Daoy (cell line): Measurements from ENCODE around the gene HAPLN2. TPM values are rescaled to one million over a fixed set of nuclear protein-coding genes. Genes with fewer than 3 reads are reported as not detected.
A peak's percentile ranks its signal among the peaks of the same experiment; 100 is the strongest.

Experiments
- DNase-seq: peaks from one replicate; pipeline ENCODE4 v3.0.0-alpha.2; 2015; ENCODE audit warnings: low read depth
- total RNA-seq: library from RNA; depleted of rRNA; stranded (reverse); fragments of >200 nt; shearing (Covaris generic); gene quantifications from 2 replicates; pipeline ENCODE4 v1.2.3, GENCODE V29; 2014

Gene HAPLN2
- total RNA-seq, 1 experiment from 2014 or later = 0.23 TPM

GRCh38 chr1:156644146-156644545 is 24.9 kb downstream of the HAPLN2 start:
- no peak for DNase-seq

DNA sequence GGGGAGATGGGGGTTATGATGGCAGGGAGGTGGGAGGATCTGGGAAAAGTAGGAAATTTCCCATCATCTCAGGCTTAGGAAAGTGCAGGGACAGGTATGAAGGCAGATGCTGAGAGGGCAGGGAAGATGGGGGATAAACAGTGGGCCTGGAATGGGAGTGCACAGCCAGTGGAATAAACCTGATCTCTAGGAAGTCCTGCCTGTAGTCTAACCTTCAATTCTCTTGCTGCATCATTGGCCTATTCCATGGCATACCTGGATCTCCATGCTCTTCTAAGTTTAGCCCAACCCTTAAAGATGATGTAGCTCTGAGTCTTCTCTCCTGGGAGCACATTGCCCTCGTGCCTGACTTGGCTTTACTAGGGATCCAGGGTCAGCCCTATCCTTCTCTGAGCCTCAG is 25.4 kb downstream of the HAPLN2 start:
- no peak for DNase-seq

GRCh38 chr1:156645056-156645455 is 25.8 kb downstream of the HAPLN2 start:
- DNase-seq = no peak

- DNase-seq = no peak
Measured at GRCh38 chr1:156645666-156646065, 26.5 kb downstream of the HAPLN2 start.

DNA sequence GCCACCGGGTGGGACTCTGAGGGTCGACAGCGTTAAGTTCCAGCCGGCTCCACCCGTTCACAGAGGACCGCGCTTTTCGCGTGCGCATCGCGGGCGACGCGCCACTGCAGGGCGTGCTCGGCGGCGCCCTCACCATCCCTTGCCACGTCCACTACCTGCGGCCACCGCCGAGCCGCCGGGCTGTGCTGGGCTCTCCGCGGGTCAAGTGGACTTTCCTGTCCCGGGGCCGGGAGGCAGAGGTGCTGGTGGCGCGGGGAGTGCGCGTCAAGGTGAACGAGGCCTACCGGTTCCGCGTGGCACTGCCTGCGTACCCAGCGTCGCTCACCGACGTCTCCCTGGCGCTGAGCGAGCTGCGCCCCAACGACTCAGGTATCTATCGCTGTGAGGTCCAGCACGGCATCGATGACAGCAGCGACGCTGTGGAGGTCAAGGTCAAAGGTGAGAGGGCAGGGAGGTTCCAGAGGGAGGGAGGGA is 27.6 kb downstream of the HAPLN2 start:
- no peak for DNase-seq

GRCh38 chr1:156647351-156647750 is 28.1 kb downstream of the HAPLN2 start:
- no peak for DNase-seq

GRCh38 chr1:156648496-156648895 is 29.3 kb downstream of the HAPLN2 start:
- DNase-seq = no peak

DNA sequence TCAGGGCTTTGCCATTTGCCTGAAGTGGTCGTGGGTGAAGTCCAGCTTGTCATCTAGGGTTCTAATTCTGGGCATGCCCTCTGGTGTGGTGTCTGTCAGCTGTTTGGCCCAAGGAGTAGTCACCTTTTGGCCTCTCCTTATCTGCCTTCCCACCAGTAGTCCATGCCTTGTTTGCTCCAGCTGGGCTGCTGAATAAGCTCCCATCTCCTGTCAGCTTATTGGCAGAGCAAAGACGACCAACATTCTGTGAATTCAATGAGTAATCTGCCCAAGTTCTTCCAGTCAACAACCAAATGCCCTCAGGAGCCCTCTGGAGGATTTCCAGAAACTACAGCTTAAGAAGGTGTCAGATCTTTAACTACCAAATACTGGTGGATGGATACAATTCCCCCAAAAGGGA is 29.7 kb downstream of the HAPLN2 start:
- DNase-seq = no peak

DNA sequence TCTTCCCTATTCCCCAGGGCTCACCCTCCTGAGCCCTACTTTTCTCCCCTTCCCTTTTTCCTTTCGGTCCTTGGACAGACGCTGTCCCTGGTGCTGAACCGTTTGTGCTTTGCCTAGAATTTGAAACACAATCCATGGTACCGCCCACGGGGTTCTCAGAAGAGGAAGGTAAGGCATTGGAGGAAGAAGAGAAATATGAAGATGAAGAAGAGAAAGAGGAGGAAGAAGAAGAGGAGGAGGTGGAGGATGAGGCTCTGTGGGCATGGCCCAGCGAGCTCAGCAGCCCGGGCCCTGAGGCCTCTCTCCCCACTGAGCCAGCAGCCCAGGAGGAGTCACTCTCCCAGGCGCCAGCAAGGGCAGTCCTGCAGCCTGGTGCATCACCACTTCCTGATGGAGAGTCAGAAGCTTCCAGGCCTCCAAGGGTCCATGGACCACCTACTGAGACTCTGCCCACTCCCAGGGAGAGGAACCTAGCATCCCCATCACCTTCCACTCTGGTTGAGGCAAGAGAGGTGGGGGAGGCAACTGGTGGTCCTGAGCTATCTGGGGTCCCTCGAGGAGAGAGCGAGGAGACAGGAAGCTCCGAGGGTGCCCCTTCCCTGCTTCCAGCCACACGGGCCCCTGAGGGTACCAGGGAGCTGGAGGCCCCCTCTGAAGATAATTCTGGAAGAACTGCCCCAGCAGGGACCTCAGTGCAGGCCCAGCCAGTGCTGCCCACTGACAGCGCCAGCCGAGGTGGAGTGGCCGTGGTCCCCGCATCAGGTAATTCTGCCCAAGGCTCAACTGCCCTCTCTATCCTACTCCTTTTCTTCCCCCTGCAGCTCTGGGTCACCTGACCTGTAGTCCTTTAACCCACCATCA is 33.1 kb downstream of the HAPLN2 start:
- no peak for DNase-seq

DNA sequence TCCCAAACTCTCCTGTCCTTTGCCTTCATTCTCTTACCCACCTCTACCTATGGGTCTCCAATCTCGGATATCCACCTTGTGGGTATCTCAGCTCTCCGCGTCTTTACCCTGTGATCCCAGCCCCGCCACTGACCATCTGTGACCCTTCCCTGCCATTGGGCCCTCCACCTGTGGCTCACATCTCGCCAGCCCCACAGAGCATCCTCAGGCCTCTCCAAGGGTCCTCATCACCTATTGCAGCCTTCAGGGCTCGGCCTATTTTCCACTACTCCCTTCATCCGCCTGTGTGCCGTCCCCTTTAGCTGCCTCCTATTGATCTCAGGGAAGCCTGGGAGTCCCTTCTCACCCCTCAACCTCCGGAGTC is 33.8 kb downstream of the HAPLN2 start:
- DNase-seq = no peak

- DNase-seq = no peak
Measured at GRCh38 chr1:156654700-156655099, 35.5 kb downstream of the HAPLN2 start.

DNA sequence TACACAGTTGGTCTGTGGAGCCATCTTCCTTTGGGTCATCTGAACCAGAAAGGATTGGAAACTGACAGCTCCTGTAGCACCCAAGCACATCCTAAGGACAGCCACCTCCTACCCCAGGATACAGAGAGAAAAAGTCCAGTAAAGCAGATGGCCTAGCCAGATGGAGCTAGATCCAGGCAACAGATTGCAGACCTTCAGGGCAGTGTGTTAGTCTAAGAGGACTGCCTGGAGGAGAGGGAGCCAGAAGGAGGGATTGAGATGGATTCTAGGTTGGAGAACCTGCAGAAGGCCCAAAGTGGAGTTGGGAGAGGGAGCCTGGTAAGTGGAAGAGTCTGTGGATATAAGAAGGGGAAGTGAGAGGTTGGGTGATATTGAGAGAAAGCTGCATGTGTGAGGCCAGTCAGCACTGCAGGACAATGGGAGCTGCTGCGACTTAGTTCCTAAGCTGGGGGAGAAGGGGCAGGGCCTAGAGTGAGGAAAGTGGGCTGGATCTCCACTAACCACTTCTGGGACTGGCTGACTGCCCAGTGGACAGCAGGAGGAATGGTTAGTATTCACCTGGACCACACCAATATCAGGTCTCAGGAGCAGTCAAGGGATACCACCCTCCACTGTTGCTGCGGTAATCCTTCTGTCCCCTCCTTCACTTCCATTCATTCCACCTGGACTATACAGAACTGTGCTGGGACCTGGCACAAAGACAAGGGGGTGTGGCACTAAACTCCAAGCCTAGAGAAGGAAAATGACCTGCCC is 36.1 kb downstream of the HAPLN2 start:
- no peak for DNase-seq

DNA sequence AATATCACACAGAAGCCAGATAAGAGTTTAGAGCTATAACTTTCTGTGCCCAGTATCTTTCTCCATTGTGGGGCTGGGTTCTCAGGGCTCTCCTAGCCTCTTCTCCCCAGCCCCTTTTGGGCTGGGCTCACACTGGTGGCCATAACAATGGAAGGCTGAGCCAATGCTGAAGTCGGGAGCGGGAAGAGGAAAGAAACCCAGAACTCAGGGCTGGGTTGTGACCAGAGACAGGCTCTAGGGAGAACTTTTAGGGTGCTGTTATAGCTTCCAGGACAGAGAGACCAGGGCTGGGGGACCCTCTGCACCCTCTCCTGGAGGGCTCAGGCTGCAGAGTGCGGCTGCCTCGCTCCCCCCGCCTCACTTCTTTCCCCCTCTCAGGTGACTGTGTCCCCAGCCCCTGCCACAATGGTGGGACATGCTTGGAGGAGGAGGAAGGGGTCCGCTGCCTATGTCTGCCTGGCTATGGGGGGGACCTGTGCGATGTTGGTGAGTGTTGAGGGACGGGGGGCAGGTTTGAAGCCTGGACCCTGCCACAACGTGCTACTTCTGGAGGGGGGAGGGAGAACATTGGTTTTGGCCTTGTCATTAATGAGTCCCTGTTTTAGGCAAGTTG is 36.8 kb downstream of the HAPLN2 start:
- no peak for DNase-seq

DNA sequence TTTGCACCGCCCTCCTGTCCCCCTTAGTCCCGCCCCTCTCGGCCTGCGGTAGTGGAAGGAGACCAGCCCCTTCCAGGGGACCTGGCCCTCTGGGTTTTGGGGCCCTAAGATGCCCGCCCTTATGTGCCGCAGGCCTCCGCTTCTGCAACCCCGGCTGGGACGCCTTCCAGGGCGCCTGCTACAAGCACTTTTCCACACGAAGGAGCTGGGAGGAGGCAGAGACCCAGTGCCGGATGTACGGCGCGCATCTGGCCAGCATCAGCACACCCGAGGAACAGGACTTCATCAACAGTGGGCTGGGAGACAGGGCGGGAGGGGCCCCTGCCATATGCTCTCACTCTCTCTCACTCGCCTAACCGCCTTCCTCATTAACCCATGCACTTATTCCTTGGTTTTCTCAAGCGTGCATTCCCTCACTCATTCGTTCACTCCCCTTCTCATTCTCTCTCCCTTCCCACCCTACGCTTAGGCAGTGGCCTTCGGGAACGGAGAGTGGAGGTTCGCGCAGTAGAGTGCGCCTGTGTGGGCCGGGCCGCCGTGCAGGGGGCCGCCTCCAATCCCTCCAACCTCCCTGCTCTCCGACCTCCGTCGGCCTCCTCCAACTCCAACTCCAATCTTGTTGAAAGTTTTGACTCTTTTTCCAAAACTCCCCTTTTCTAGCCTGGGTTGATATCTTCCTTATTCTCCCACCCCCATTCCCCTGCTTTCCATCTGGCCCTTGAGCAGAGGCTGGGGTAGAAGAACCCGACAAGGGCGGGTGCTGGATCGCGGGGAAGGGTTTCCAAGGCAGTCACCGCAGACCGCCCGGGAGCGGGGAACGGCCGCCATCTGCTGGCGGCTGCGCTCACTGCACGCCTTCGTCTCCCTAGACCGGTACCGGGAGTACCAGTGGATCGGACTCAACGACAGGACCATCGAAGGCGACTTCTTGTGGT is 37.9 kb downstream of the HAPLN2 start:
- peak; percentile 78 for DNase-seq

GRCh38 chr1:156657741-156658319 is 38.6 kb downstream of the HAPLN2 start:
- no peak for DNase-seq

GRCh38 chr1:156658496-156658895 is 39.3 kb downstream of the HAPLN2 start:
- no peak for DNase-seq

GRCh38 chr1:156658945-156659574 is 39.8 kb downstream of the HAPLN2 start:
- no peak for DNase-seq

GRCh38 chr1:156659661-156659987 is 40.4 kb downstream of the HAPLN2 start:
- no peak for DNase-seq

GRCh38 chr1:156659988-156660751 is 41.0 kb downstream of the HAPLN2 start:
- DNase-seq = peak; percentile 99

DNA sequence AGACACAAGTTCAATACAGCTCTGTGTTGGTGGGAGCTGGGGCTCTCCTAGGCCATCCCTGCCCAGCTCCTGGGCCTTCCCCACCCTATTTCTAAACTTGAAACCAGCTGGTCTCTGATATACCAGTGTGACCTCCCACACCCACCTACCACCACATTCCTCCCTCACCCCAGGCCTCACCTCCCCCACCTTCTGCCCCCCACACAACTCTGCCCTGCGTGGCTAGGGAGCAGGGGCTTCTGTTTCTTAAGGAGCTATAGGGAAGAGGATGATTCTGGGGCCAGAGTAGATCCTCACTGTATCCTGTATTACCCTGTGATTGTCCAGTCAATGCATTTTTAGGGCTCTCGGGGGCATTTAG is 41.5 kb downstream of the HAPLN2 start:
- no peak for DNase-seq
